HepG2 (cell line): ENCODE measurements around the gene SLC12A2. TPM values are rescaled to one million over a fixed set of nuclear protein-coding genes. Genes with fewer than 3 reads are reported as not detected.

ENCODE experiments used
- ATF3 ChIP-seq: sonication (generic); formaldehyde crosslinking; IDR thresholded peaks from 2 replicates; pipeline ENCODE4 v1.4.0; 2020; ENCODE audit warnings: missing genetic modification reagents
- CCDC6 ChIP-seq: sonication (generic); formaldehyde crosslinking; IDR thresholded peaks from 2 replicates; pipeline ENCODE4 v1.8.1; 2022; ENCODE audit warnings: mild to moderate bottlenecking, missing genetic modification reagents, moderate library complexity
- DNMT1 ChIP-seq: sonication (generic); formaldehyde crosslinking; IDR thresholded peaks from 2 replicates; pipeline ENCODE4 v1.5.1; 2020; ENCODE audit warnings: mild to moderate bottlenecking, missing genetic modification reagents
- ELF4 ChIP-seq: sonication (generic); formaldehyde crosslinking; IDR thresholded peaks from 2 replicates; pipeline ENCODE4 v1.5.0; 2020; ENCODE audit warnings: missing genetic modification reagents, mild to moderate bottlenecking, moderate library complexity, borderline replicate concordance
- GMEB2 ChIP-seq: IDR thresholded peaks from 2 replicates; pipeline ENCODE4 v1.6.1; 2016; ENCODE audit warnings: missing biosample characterization, missing genetic modification reagents, low read depth
- HES4 ChIP-seq: sonication (generic); formaldehyde crosslinking; IDR thresholded peaks from 2 replicates; pipeline ENCODE4 v1.9.0; 2021; ENCODE audit warnings: mild to moderate bottlenecking, missing genetic modification reagents, borderline replicate concordance
- KAT2B ChIP-seq: fragments of 150-350 bp; IDR thresholded peaks from 2 replicates; pipeline ENCODE4 v1.6.1; 2014; ENCODE audit warnings: low read depth, low read length, borderline replicate concordance
- NCOA2 ChIP-seq: sonication (generic); formaldehyde crosslinking; IDR thresholded peaks from 2 replicates; pipeline ENCODE4 v1.8.0; 2022; ENCODE audit warnings: inconsistent platforms
- NR1H2 ChIP-seq: sonication (generic); formaldehyde crosslinking; IDR thresholded peaks from 2 replicates; pipeline ENCODE4 v1.8.1; 2022; ENCODE audit warnings: low read depth, missing genetic modification reagents, borderline replicate concordance
- NR2F1 ChIP-seq, 2 experiments: fragments of 450-650 bp in 1 of 2; formaldehyde crosslinking in 1 of 2; IDR thresholded peaks; 2 replicates each; pipeline versions ENCODE4 v1.5.0 to v1.6.1; 2016 to 2020; ENCODE audit warnings: mild to moderate bottlenecking in 1 of 2, missing compliant biosample characterization in 1 of 2, missing genetic modification reagents in 1 of 2, moderate library complexity in 1 of 2
- NR2F6 ChIP-seq, 2 experiments: IDR thresholded peaks; 2 replicates each; pipeline ENCODE4 v1.6.1; 2016; ENCODE audit warnings: antibody characterized with exemption in 1 of 2, mild to moderate bottlenecking in 1 of 2
- RBAK ChIP-seq: sonication (generic); formaldehyde crosslinking; IDR thresholded peaks from 2 replicates; pipeline ENCODE4 v1.5.1; 2020; ENCODE audit warnings: mild to moderate bottlenecking, missing genetic modification reagents
- RCOR2 ChIP-seq: IDR thresholded peaks from 2 replicates; pipeline ENCODE4 v1.6.1; 2016; ENCODE audit warnings: missing biosample characterization, missing genetic modification reagents
- RNF2 ChIP-seq: fragments of 450-650 bp; conservative IDR thresholded peaks from 2 replicates; pipeline ENCODE4 v1.6.1; 2016; ENCODE audit warnings: low read depth
- THAP11 ChIP-seq: IDR thresholded peaks from 2 replicates; pipeline ENCODE4 v1.6.1; 2016; ENCODE audit warnings: missing biosample characterization, missing genetic modification reagents
- ZFP91 ChIP-seq: sonication (generic); formaldehyde crosslinking; IDR thresholded peaks from 2 replicates; pipeline ENCODE4 v1.9.0; 2022; ENCODE audit warnings: missing genetic modification reagents, mild to moderate bottlenecking, borderline replicate concordance
- ZNF576 ChIP-seq: sonication (generic); formaldehyde crosslinking; IDR thresholded peaks from 2 replicates; pipeline ENCODE4 v1.4.0; 2020; ENCODE audit warnings: mild to moderate bottlenecking, missing genetic modification reagents
- ZNF660 ChIP-seq: sonication (generic); formaldehyde crosslinking; IDR thresholded peaks from 2 replicates; pipeline ENCODE4 v1.5.1; 2020; ENCODE audit warnings: mild to moderate bottlenecking, low read depth, missing genetic modification reagents, borderline replicate concordance
- ZNF720 ChIP-seq: sonication (generic); formaldehyde crosslinking; IDR thresholded peaks from 2 replicates; pipeline ENCODE4 v1.4.0; 2020; ENCODE audit warnings: missing genetic modification reagents
- ZSCAN21 ChIP-seq: sonication (generic); formaldehyde crosslinking; IDR thresholded peaks from 2 replicates; pipeline ENCODE4 v1.8.0; 2022; ENCODE audit warnings: mild to moderate bottlenecking, missing genetic modification reagents, moderate library complexity, borderline replicate concordance
- polyA plus RNA-seq, 8 experiments: library from polyadenylated mRNA; depleted of rRNA in 3 of 8; stranded (reverse) in 7 of 8; unstranded in 1 of 8; fragments of >200 nt; fragmentation: Illumina TruSeq in 4 of 8; extraction: Trizol in 4 of 8; gene quantifications; 2 replicates each; pipeline versions ENCODE4 v1.2.1 to v1.2.3, GENCODE V29; 2011 to 2016; ENCODE audit warnings: low read depth in 4 of 8, missing spikeins in 1 of 8, mixed read lengths in 1 of 8; ENCODE audit not compliant: insufficient read depth in 1 of 8
- total RNA-seq, 5 experiments: library from RNA; depleted of rRNA; stranded (reverse); fragments of >200 nt; fragmentation: Illumina TruSeq; extraction: Trizol; gene quantifications; 2 replicates each; pipeline ENCODE4 v1.2.3, GENCODE V29; 2016; ENCODE audit warnings: low read depth in 1 of 5
- TF ChIP-seq, protein P1 (sequence below): sonication (generic); formaldehyde crosslinking; IDR thresholded peaks from 2 replicates; pipeline ENCODE4 v1.4.0; 2020; ENCODE audit warnings: low read depth, mild to moderate bottlenecking, missing genetic modification reagents
- TF ChIP-seq, protein P2 (sequence below): sonication (generic); formaldehyde crosslinking; IDR thresholded peaks from 2 replicates; pipeline ENCODE4 v1.8.0; 2022; ENCODE audit warnings: low read depth, missing genetic modification reagents

The SLC12A2 gene
- total and polyA plus RNA-seq, 2 of the 13 experiments (the other 11 are each of a cell fraction or from before 2014, with no cell fraction given), result 4.0 to 9.7 TPM

DNA sequence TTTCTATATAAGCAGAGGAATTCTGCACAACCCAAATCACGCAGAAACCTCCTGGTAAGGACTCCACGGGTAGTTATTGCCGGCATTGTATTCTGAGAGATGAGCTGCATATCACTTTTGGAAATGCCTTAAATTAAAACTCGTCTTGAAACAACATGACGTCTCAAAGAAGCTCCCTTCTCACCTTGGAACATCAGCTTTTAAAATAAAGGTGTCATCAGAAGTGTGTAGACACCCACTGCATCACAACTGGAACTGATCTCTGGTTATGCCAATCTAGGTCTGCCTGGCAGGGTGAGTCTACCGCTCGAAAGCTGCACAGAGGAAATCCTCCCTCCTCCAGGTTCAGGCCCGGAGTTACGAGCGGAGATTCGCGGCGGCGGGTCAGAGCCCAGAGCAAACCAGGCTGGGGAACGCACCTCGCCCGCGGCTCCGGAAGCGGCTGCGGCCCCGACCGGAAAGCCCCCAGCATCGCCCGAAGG is 974 bp upstream of the SLC12A2 start (continued):
- TF ChIP-seq RNF2 (peak; percentile 66), ZSCAN21 (no peak), ATF3 (no peak), NR2F1 (CRISPR knock-in tag; IDR thresholded peaks at IDR 0.05) (no peak), NCOA2 (CRISPR knock-in tag) (no peak), ZNF660 (no peak), HES4 (CRISPR knock-in tag) (no peak), RBAK (CRISPR knock-in tag) (no peak), KAT2B (no peak), ZNF576 (CRISPR knock-in tag) (no peak), CCDC6 (CRISPR knock-in tag) (no peak), NR1H2 (no peak), RCOR2 (no peak), ZFP91 (CRISPR knock-in tag) (no peak), GMEB2 (CRISPR knock-in tag) (no peak), ZNF720 (CRISPR knock-in tag) (no peak), DNMT1 (CRISPR knock-in tag) (no peak), THAP11 (CRISPR knock-in tag) (no peak), NR2F6 (IDR thresholded peaks at IDR 0.05) (no peak), NR2F6 (CRISPR knock-in tag; IDR thresholded peaks at IDR 0.05) (no peak), ELF4 (CRISPR knock-in tag) (no peak)
- TF ChIP-seq, protein P1, sequence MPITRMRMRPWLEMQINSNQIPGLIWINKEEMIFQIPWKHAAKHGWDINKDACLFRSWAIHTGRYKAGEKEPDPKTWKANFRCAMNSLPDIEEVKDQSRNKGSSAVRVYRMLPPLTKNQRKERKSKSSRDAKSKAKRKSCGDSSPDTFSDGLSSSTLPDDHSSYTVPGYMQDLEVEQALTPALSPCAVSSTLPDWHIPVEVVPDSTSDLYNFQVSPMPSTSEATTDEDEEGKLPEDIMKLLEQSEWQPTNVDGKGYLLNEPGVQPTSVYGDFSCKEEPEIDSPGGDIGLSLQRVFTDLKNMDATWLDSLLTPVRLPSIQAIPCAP (CRISPR knock-in tag), result no peak
- TF ChIP-seq, protein P2, sequence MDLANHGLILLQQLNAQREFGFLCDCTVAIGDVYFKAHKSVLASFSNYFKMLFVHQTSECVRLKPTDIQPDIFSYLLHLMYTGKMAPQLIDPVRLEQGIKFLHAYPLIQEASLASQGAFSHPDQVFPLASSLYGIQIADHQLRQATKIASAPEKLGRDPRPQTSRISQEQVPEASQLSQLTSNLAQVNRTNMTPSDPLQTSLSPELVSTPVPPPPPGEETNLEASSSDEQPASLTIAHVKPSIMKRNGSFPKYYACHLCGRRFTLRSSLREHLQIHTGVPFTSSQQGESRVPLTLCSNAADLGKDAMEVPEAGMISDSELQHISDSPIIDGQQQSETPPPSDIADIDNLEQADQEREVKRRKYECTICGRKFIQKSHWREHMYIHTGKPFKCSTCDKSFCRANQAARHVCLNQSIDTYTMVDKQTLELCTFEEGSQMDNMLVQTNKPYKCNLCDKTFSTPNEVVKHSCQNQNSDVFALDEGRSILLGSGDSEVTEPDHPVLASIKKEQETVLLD, result 0 out of 2 replicates have a peak, but pooled peaks have one; percentile 9
